OCI-LY3 (cell line): ENCODE measurements around the gene SGK2.

ENCODE experiments used
- H2AFZ ChIP-seq: fragments of 200-600, 300-600 bp; shearing (Covaris generic); 2 replicates; pipeline ENCODE4 v1.6.0; 2014; ENCODE audit warnings: antibody characterized with exemption, low read depth, low read length
- H3K27ac ChIP-seq: fragments of 200-600, 300-600 bp; sonication (generic); 2 replicates; pipeline ENCODE4 v1.5.1; 2014; ENCODE audit warnings: mild to moderate bottlenecking, low read length, moderate library complexity, mixed read lengths
- H3K27me3 ChIP-seq: fragments of 200-600, 300-600 bp; sonication (generic); 2 replicates; pipeline ENCODE4 v1.6.1; 2014; ENCODE audit warnings: low read depth, low read length, mixed read lengths
- H3K36me3 ChIP-seq: fragments of 200-600, 300-600 bp; sonication (generic); replicated peaks from 2 replicates; pipeline ENCODE3; 2014; ENCODE audit warnings: low read depth, low read length, mixed read lengths
- H3K4me1 ChIP-seq: fragments of 300-600, 200-600 bp; sonication (generic); 2 replicates; pipeline ENCODE4 v1.6.1; 2014; ENCODE audit warnings: low read length, mixed read lengths
- H3K4me2 ChIP-seq: fragments of 200-600, 300-600 bp; sonication (generic); 2 replicates; pipeline ENCODE4 v1.6.1; 2014; ENCODE audit warnings: low read length, mixed read lengths
- H3K4me3 ChIP-seq: fragments of 300-600, 200-600 bp; sonication (generic); 2 replicates; pipeline ENCODE4 v1.5.1; 2014; ENCODE audit warnings: antibody characterized with exemption, mild to moderate bottlenecking, low read length, moderate library complexity
- H3K79me2 ChIP-seq: fragments of 300-600, 200-600 bp; shearing (Covaris generic); 2 replicates; pipeline ENCODE4 v1.6.1; 2014; ENCODE audit warnings: mild to moderate bottlenecking, low read length, mixed read lengths
- H3K9ac ChIP-seq: fragments of 300-600, 200-600 bp; shearing (Covaris generic); 2 replicates; pipeline ENCODE4 v1.6.0; 2014; ENCODE audit warnings: mild to moderate bottlenecking, low read length, moderate library complexity
- H3K9me3 ChIP-seq: fragments of 200-600, 300-600 bp; shearing (Covaris generic); 2 replicates; pipeline ENCODE4 v1.6.1; 2014; ENCODE audit warnings: low read length, mixed read lengths; ENCODE audit not compliant: insufficient read depth
- H4K20me1 ChIP-seq: fragments of 200-600, 300-600 bp; sonication (generic); 2 replicates; pipeline ENCODE4 v1.6.1; 2016; ENCODE audit warnings: low read length, mixed read lengths; ENCODE audit not compliant: insufficient read depth
- EZH2phosphoT487 ChIP-seq: fragments of 200-600 bp; shearing (Covaris generic); IDR thresholded peaks from 2 replicates; pipeline ENCODE4 v1.6.1; 2018; ENCODE audit warnings: antibody characterized with exemption, mixed run types, low read depth
- TF ChIP-seq, protein P1 (sequence below): fragments of 200-600, 300-600 bp; sonication (generic); IDR thresholded peaks from 2 replicates; pipeline ENCODE4 v1.5.1; 2014; ENCODE audit warnings: antibody characterized with exemption, low read length, low read depth

The SGK2 gene

GRCh38 chr20:43571771-43572170 is 12.9 kb downstream of the SGK2 start:
- no peaks in the 10 kb centered on the region for H3K4me1 ChIP-seq
- H3K27ac ChIP-seq, result no peak overlapping the region
- no peak overlapping the region for H3K4me3 ChIP-seq
- H3K27me3 ChIP-seq, result no peaks in the 10 kb centered on the region
- H3K79me2 ChIP-seq, result no peaks in the 10 kb centered on the region
- no peak overlapping the region for H3K4me2 ChIP-seq
- H2AFZ ChIP-seq, result no peak overlapping the region
- TF ChIP-seq EZH2phosphoT487, result no peak
- TF ChIP-seq, protein P1, sequence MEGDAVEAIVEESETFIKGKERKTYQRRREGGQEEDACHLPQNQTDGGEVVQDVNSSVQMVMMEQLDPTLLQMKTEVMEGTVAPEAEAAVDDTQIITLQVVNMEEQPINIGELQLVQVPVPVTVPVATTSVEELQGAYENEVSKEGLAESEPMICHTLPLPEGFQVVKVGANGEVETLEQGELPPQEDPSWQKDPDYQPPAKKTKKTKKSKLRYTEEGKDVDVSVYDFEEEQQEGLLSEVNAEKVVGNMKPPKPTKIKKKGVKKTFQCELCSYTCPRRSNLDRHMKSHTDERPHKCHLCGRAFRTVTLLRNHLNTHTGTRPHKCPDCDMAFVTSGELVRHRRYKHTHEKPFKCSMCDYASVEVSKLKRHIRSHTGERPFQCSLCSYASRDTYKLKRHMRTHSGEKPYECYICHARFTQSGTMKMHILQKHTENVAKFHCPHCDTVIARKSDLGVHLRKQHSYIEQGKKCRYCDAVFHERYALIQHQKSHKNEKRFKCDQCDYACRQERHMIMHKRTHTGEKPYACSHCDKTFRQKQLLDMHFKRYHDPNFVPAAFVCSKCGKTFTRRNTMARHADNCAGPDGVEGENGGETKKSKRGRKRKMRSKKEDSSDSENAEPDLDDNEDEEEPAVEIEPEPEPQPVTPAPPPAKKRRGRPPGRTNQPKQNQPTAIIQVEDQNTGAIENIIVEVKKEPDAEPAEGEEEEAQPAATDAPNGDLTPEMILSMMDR, result no peak
- no peaks in the 10 kb centered on the region for H3K9me3 ChIP-seq
- H3K36me3 ChIP-seq, result no peaks in the 10 kb centered on the region
- H3K9ac ChIP-seq, result no peak overlapping the region
- H4K20me1 ChIP-seq, result no peaks in the 10 kb centered on the region

DNA sequence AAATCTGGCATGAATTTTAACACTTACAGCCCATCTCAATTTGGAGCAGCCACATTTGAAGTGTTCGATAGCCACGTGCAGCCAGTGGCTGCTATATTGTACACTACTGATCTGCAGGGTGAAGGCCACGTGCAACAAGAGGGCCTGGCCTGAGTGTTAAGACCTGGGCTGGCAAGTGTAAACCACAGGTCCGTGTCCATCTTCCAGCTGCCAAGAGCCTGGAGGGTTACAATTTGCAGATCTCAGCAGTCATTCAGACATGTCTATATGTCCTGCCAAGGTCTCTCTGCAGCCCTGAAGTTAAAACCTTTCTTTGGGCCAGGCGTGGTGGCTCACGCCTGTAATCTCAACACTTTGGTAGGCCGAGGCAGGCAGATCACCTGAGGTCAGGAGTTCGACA is 14.1 kb downstream of the SGK2 start:
- Histone ChIP-seq H3K9me3 (no peaks in the 10 kb centered on the region), H3K9ac (no peak overlapping the region), H2AFZ (no peak overlapping the region), H3K27ac (no peak overlapping the region), H3K4me3 (no peak overlapping the region), H3K36me3 (no peaks in the 10 kb centered on the region), H4K20me1 (no peaks in the 10 kb centered on the region), H3K4me1 (no peaks in the 10 kb centered on the region), H3K27me3 (no peaks in the 10 kb centered on the region), H3K79me2 (no peaks in the 10 kb centered on the region), H3K4me2 (no peak overlapping the region)
- TF ChIP-seq, protein P1, result no peak
- no peak for TF ChIP-seq EZH2phosphoT487

DNA sequence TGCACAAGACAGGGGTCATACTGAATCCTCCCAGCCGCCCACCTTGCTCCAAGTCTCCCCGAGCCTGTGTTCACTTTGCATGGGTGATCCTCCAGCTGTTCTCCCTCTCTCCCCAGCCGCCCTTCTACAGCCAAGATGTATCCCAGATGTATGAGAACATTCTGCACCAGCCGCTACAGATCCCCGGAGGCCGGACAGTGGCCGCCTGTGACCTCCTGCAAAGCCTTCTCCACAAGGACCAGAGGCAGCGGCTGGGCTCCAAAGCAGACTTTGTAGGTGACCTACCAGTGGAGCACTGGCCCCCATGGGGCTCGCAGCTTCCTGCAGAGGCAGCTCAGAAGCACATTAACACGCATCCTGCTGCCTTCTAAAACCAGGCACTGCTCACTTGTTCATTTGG is 17.3 kb downstream of the SGK2 start:
- no peak overlapping the region for H3K9ac ChIP-seq
- H3K27ac ChIP-seq, result no peak overlapping the region
- no peaks in the 10 kb centered on the region for H3K4me1 ChIP-seq
- no peak overlapping the region for H3K4me2 ChIP-seq
- no peak for TF ChIP-seq EZH2phosphoT487
- H4K20me1 ChIP-seq, result no peaks in the 10 kb centered on the region
- no peak overlapping the region for H2AFZ ChIP-seq
- H3K79me2 ChIP-seq, result no peaks in the 10 kb centered on the region
- H3K27me3 ChIP-seq, result no peaks in the 10 kb centered on the region
- H3K9me3 ChIP-seq, result no peaks in the 10 kb centered on the region
- no peaks in the 10 kb centered on the region for H3K36me3 ChIP-seq
- no peak overlapping the region for H3K4me3 ChIP-seq

GRCh38 chr20:43579861-43580793 is 21.3 kb downstream of the SGK2 start:
- no peak for TF ChIP-seq EZH2phosphoT487
- TF ChIP-seq, protein P1, result no peak
- H3K9me3 ChIP-seq, result no peaks in the 10 kb centered on the region
- H4K20me1 ChIP-seq, result no peaks in the 10 kb centered on the region
- no peaks in the 10 kb centered on the region for H3K4me1 ChIP-seq
- no peak overlapping the region for H3K9ac ChIP-seq
- H3K36me3 ChIP-seq, result no peaks in the 10 kb centered on the region
- no peaks in the 10 kb centered on the region for H3K79me2 ChIP-seq
- H2AFZ ChIP-seq, result no peak overlapping the region
- no peak overlapping the region for H3K4me2 ChIP-seq
- no peak overlapping the region for H3K4me3 ChIP-seq
- no peak overlapping the region for H3K27ac ChIP-seq
- H3K27me3 ChIP-seq, result peaks cover 6% of the 10 kb centered on the region
